Caco-2 (cell line): ENCODE results near the gene LRGUK. TPM values are rescaled to one million over a fixed set of nuclear protein-coding genes. Genes with fewer than 3 reads are reported as not detected.
A peak's percentile ranks its signal among the peaks of the same experiment; 100 is the strongest.

ENCODE experiments used
- BruUV-seq: library from RNA; stranded (reverse); fragments of 400-500 nt; replicated peaks from 2 replicates; lab custom pipeline; 2021; lab: Mats Ljungman, UMichigan
- CTCF ChIA-PET: fragments of 300-600 bp; sonication (Branson Sonifier 250); formaldehyde crosslinking; loops from one replicate; lab custom pipeline; 2022; ENCODE audit warnings: antibody characterized with exemption; lab: Charles Lee
- POLR2A ChIA-PET: fragments of 300-600 bp; sonication (Branson Sonifier 250); formaldehyde crosslinking; loops from one replicate; lab custom pipeline; 2022; ENCODE audit warnings: antibody characterized with exemption; lab: Charles Lee
- DNase-seq, 2 experiments: peaks; one replicate each; pipeline versions ENCODE4 v3.0.0 to v3.0.0-alpha.2; 2020 to 2022
- H3K27me3 ChIP-seq: replicated peaks from 2 replicates; pipeline ENCODE4 v1.6.0; 2011; ENCODE audit warnings: low read length; ENCODE audit not compliant: control insufficient read depth, insufficient read depth
- H3K36me3 ChIP-seq: 2 replicates; pipeline ENCODE4 v1.5.1; 2011; ENCODE audit warnings: low read length; ENCODE audit not compliant: control insufficient read depth, insufficient read depth
- H3K4me1 ChIP-seq: fragments of 250-450 bp; sonication (Bioruptor Pico); 2 replicates; pipeline ENCODE4 v1.5.1; 2020; ENCODE audit warnings: mild to moderate bottlenecking
- H3K4me3 ChIP-seq: 2 replicates; pipeline ENCODE4 v1.5.1; 2011; ENCODE audit warnings: low read depth, mild to moderate bottlenecking, control low read depth, low read length
- H3K9me3 ChIP-seq: fragments of 250-450 bp; sonication (Bioruptor Pico); 2 replicates; pipeline ENCODE4 v1.5.1; 2020; ENCODE audit warnings: mild to moderate bottlenecking, moderate library complexity
- H3K27ac Mint-ChIP-seq: one replicate; pipeline ENCODE4 v1.8.0; 2022; ENCODE audit warnings: mixed read lengths; ENCODE audit not compliant: unreplicated experiment
- H3K27me3 Mint-ChIP-seq: one replicate; pipeline ENCODE4 v1.8.0; 2022; ENCODE audit warnings: mixed read lengths; ENCODE audit not compliant: insufficient read depth, unreplicated experiment
- H3K36me3 Mint-ChIP-seq: one replicate; pipeline ENCODE4 v1.8.0; 2022; ENCODE audit warnings: mild to moderate bottlenecking, mixed read lengths; ENCODE audit not compliant: insufficient read depth, unreplicated experiment
- H3K4me1 Mint-ChIP-seq: one replicate; pipeline ENCODE4 v1.8.0; 2022; ENCODE audit warnings: low read depth, mixed read lengths; ENCODE audit not compliant: unreplicated experiment
- H3K4me3 Mint-ChIP-seq: one replicate; pipeline ENCODE4 v1.8.0; 2022; ENCODE audit warnings: mild to moderate bottlenecking, moderate library complexity, mixed read lengths; ENCODE audit not compliant: unreplicated experiment
- H3K9me3 Mint-ChIP-seq: one replicate; pipeline ENCODE4 v1.8.0; 2022; ENCODE audit warnings: mixed read lengths; ENCODE audit not compliant: unreplicated experiment
- intact Hi-C: fragments of 100-400 bp; cut with micrococcal nuclease; formaldehyde crosslinking; loops from one replicate; pipeline ENCODE4 v1.10.0; 2022; ENCODE audit not compliant: unreplicated experiment
- total RNA-seq: library from RNA; stranded (reverse); gene quantifications from 2 replicates; pipeline ENCODE4 v1.2.3, GENCODE V29; 2022
- TF ChIP-seq, protein P1 (sequence below), 2 experiments: fragments of 200-600 bp in 1 of 2; IDR thresholded peaks; 1 replicate in 1 of 2; 2 replicates in 1 of 2; pipeline versions ENCODE4 v1.5.1 to v1.8.0; 2011 to 2022; ENCODE audit warnings: antibody characterized with exemption in 1 of 2, control low read depth in 1 of 2, inconsistent platforms in 1 of 2, low read depth in 1 of 2, low read length in 1 of 2, mild to moderate bottlenecking in 1 of 2, moderate library complexity in 1 of 2; ENCODE audit not compliant: insufficient read depth in 1 of 2, severe bottlenecking in 1 of 2, unreplicated experiment in 1 of 2

Gene LRGUK
- total RNA-seq, 1 experiment from 2014 or later: 0.09 TPM

DNA sequence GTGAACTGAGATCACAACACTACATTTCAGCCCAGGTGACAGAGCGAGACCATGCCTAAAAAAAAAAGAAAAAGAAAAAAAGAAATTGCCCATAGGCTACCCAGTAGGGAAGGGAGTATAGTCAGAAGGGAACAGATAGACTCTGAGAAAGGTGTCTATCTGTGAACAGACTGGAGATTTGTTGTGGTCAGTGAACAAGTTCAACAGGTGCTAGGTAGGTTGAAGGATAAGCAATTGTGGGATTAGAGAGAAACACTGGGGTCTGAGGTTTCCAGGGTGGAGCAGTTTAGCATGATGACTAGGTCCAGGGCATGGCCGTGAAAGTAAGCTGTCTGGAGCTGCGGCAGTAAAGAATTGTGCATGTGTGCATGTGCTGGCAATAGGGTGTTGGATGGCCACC, 6.9 kb downstream of the LRGUK start:
- H3K27ac Mint-ChIP-seq: no peak overlapping the region
- H3K9me3 Mint-ChIP-seq: no peaks in the 10 kb centered on the region
- ChIA-PET POLR2A (no interaction called here), CTCF (no interaction called here)
- peaks cover 29% of the 10 kb centered on the region for H3K27me3 Mint-ChIP-seq
- Histone ChIP-seq H3K9me3 (no peaks in the 10 kb centered on the region), H3K27me3 (no peaks in the 10 kb centered on the region; the same call in 1 of the 2 replicates), H3K4me1 (no peaks in the 10 kb centered on the region), H3K36me3 (no peaks in the 10 kb centered on the region), H3K4me3 (no peak overlapping the region)
- H3K36me3 Mint-ChIP-seq: no peaks in the 10 kb centered on the region
- no peak for DNase-seq
- no peak overlapping the region for H3K4me3 Mint-ChIP-seq
- no peaks in the 10 kb centered on the region for H3K4me1 Mint-ChIP-seq
- intact Hi-C loops: no loop called here
- TF ChIP-seq, protein P1, sequence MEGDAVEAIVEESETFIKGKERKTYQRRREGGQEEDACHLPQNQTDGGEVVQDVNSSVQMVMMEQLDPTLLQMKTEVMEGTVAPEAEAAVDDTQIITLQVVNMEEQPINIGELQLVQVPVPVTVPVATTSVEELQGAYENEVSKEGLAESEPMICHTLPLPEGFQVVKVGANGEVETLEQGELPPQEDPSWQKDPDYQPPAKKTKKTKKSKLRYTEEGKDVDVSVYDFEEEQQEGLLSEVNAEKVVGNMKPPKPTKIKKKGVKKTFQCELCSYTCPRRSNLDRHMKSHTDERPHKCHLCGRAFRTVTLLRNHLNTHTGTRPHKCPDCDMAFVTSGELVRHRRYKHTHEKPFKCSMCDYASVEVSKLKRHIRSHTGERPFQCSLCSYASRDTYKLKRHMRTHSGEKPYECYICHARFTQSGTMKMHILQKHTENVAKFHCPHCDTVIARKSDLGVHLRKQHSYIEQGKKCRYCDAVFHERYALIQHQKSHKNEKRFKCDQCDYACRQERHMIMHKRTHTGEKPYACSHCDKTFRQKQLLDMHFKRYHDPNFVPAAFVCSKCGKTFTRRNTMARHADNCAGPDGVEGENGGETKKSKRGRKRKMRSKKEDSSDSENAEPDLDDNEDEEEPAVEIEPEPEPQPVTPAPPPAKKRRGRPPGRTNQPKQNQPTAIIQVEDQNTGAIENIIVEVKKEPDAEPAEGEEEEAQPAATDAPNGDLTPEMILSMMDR (IDR thresholded peaks at IDR 0.05; ENCODE audit: insufficient read depth in 1 of 2, low read depth in 1 of 2, low read length in 1 of 2, severe bottlenecking in 1 of 2, unreplicated experiment in 1 of 2): no peak
- no TSS peak for BruUV-seq

DNA sequence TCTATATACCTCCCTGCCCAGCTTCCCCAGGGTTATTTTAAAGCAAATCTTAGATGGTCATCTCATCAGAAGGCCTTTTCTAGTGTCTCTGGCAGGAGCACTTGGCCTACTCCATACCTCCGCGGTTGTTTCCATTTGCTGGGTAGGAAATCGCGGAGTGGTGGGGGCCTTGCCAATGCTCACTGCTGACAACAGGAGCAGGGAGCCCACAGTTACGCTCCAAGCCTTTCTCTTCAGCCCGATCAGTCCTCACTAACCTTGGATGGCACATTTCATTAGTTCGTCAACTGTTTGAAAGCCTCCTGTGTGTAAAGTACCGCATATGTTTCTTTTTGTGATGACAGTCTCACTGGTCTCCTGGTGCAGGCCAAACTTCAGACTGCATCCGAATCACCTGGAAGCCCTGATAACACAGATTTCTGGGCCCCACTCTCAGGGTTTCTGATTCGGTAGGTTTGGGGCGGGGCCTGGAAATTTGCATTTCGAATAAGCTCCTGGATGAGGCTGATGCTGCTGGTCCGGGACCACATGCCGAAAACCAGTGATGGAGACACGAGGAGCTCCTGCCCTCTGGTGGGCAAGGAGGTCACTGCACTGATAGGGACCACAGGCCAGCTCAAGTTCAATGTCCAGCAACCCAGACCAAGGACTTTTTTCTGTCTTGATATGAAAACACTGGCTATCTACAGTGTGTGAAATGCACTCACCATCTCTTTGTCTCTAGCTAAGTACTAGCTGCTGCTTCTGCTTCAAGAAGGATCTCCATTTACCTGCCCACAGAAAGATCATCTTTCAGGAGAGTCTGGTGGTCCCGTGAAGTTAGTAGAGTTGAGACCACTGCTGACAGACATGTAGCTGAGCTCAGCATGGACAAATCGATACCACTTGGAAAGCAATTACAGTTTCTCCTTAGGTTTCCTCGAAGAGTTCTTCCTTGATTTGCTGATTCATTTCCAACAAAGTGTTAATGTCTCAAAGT, 14.0 kb downstream of the LRGUK start:
- Histone ChIP-seq H3K36me3 (no peaks in the 10 kb centered on the region), H3K27me3 (no peaks in the 10 kb centered on the region), H3K4me1 (no peaks in the 10 kb centered on the region), H3K9me3 (no peaks in the 10 kb centered on the region), H3K4me3 (no peak overlapping the region)
- peak; percentile 62 to 77 for DNase-seq
- intact Hi-C loops: loop anchor here (1.0 to 5.0 kb wide), 5 partner anchors 111 to 281 kb away; no protein-coding TSS in a partner anchor
- no peaks in the 10 kb centered on the region for H3K4me1 Mint-ChIP-seq
- POLR2A ChIA-PET: no interaction called here
- H3K27me3 Mint-ChIP-seq: peaks cover 4% of the 10 kb centered on the region
- H3K36me3 Mint-ChIP-seq: no peaks in the 10 kb centered on the region
- TF ChIP-seq, protein P1 (IDR thresholded peaks at IDR 0.05; ENCODE audit: insufficient read depth in 1 of 2, low read depth in 1 of 2, low read length in 1 of 2, severe bottlenecking in 1 of 2, unreplicated experiment in 1 of 2): peak; percentile 85 to 93
- H3K27ac Mint-ChIP-seq: no peak overlapping the region
- H3K9me3 Mint-ChIP-seq: no peaks in the 10 kb centered on the region
- no TSS peak for BruUV-seq
- CTCF ChIA-PET: interaction anchor here (0.5 to 1.4 kb wide), 13 partner anchors 8 to 990 kb away, joined by 3 to 11 read pairs (median 4); partner anchors contain the start of genes LRGUK and SLC35B4
- no peak overlapping the region for H3K4me3 Mint-ChIP-seq

DNA sequence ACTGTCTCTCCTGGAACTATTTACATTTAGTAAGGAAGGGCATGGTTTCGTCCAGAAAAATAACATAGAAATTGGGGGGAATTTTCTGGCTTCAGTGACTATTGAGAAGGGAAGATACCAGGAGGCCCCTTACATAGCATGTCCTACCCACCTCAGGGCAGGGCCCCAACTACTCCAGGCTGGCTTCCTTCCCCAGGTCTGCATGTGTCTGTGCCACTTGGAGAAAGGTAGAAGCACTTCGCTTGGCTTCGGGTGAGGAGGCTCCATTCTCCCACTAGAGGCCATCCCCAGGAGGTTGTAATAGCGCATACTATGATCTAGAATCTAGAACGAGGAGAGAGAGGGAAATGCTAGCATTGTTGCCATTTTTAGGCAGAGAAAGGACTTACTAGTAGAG, 14.7 kb downstream of the LRGUK start:
- Mint-ChIP-seq H3K4me1 (no peaks in the 10 kb centered on the region), H3K4me3 (no peak overlapping the region), H3K9me3 (no peaks in the 10 kb centered on the region), H3K27me3 (peaks cover 4% of the 10 kb centered on the region), H3K36me3 (no peaks in the 10 kb centered on the region), H3K27ac (no peak overlapping the region)
- Histone ChIP-seq H3K27me3 (no peaks in the 10 kb centered on the region), H3K4me3 (no peak overlapping the region), H3K36me3 (no peaks in the 10 kb centered on the region), H3K4me1 (no peaks in the 10 kb centered on the region), H3K9me3 (no peaks in the 10 kb centered on the region)
- DNase-seq: no peak
- CTCF ChIA-PET: interaction anchor here (0.6 to 1.4 kb wide), 9 partner anchors 9 to 279 kb away, joined by 3 to 11 read pairs (median 4); partner anchors contain the start of gene LRGUK
- POLR2A ChIA-PET: no interaction called here
- TF ChIP-seq, protein P1 (IDR thresholded peaks at IDR 0.05; ENCODE audit: insufficient read depth in 1 of 2, low read depth in 1 of 2, low read length in 1 of 2, severe bottlenecking in 1 of 2, unreplicated experiment in 1 of 2): no peak
- no TSS peak for BruUV-seq
- intact Hi-C loops: loop anchor here (1.0 to 5.0 kb wide), 5 partner anchors 112 to 280 kb away; no protein-coding TSS in a partner anchor
